ENCODE results near the gene LAMB1. TPM values are rescaled to one million over a fixed set of nuclear protein-coding genes. Genes with fewer than 3 reads are reported as not detected.

LAMB1 gene
- total RNA-seq, 1 donor from 2014 or later: 220 TPM

- TF ChIP-seq CTCF (conservative IDR thresholded peaks at IDR 0.05; ENCODE audit: low read depth, low read length): no peak
- DNase-seq (ENCODE audit: low read depth): no peak
- H3K4me3 ChIP-seq (ENCODE audit: low read depth, low read length): peak overlapping the region; percentile 3
These were observed 7.5 kb downstream of the LAMB1 start for GRCh38 chr7:107995184-107996071.

- DNase-seq (ENCODE audit: low read depth): no peak
- no peak overlapping the region for H3K4me3 ChIP-seq (ENCODE audit: low read depth, low read length)
- TF ChIP-seq CTCF (conservative IDR thresholded peaks at IDR 0.05; ENCODE audit: low read depth, low read length): no peak
These were observed 8.4 kb downstream of the LAMB1 start for GRCh38 chr7:107994421-107995030.

- no peak overlapping the region for H3K4me3 ChIP-seq (ENCODE audit: low read depth, low read length)
- DNase-seq (ENCODE audit: low read depth): no peak
- TF ChIP-seq CTCF (conservative IDR thresholded peaks at IDR 0.05; ENCODE audit: low read depth, low read length): no peak
These were observed 9.1 kb downstream of the LAMB1 start for GRCh38 chr7:107993891-107994291.

GRCh38 chr7:107989618-107990373, 13.2 kb downstream of the LAMB1 start:
- no peak for TF ChIP-seq CTCF (conservative IDR thresholded peaks at IDR 0.05; ENCODE audit: low read depth, low read length)
- no peak overlapping the region for H3K4me3 ChIP-seq (ENCODE audit: low read depth, low read length)
- DNase-seq (ENCODE audit: low read depth): no peak

GRCh38 chr7:107982918-107983389, 20.0 kb downstream of the LAMB1 start:
- TF ChIP-seq CTCF (conservative IDR thresholded peaks at IDR 0.05; ENCODE audit: low read depth, low read length): peak; percentile 20
- H3K4me3 ChIP-seq (ENCODE audit: low read depth, low read length): no peak overlapping the region
- no peak for DNase-seq (ENCODE audit: low read depth)

GRCh38 chr7:107982042-107982840, 20.7 kb downstream of the LAMB1 start:
- no peak for DNase-seq (ENCODE audit: low read depth)
- no peak overlapping the region for H3K4me3 ChIP-seq (ENCODE audit: low read depth, low read length)
- TF ChIP-seq CTCF (conservative IDR thresholded peaks at IDR 0.05; ENCODE audit: low read depth, low read length): no peak

Measured in epithelial cell of proximal tubule (primary cell).